Transverse colon (tissue), 4 donors: ENCODE data around the gene IFITM1.

Experiments used
- EP300 ChIP-seq: sonication (generic); formaldehyde crosslinking; IDR thresholded peaks from one replicate; pipeline ENCODE4 v1.6.1; 2017; ENCODE audit warnings: antibody characterized with exemption, low read depth
- POLR2AphosphoS5 ChIP-seq, 3 donors: sonication (generic); formaldehyde crosslinking; IDR thresholded peaks; one replicate each; pipeline ENCODE4 v1.6.1; 2016; ENCODE audit warnings: antibody characterized with exemption in 3 of 3
- TF ChIP-seq, protein P1 (sequence below), 5 experiments: fragments of 200-600 bp in 3 of 5; fragments of 450-650 bp in 2 of 5; sonication (generic) in 3 of 5; IDR thresholded peaks; 1 replicate in 2 of 5; 2 replicates in 3 of 5; pipeline ENCODE4 v1.5.1; 2016 to 2017; ENCODE audit warnings: antibody characterized with exemption in 5 of 5, inconsistent platforms in 3 of 5, mild to moderate bottlenecking in 2 of 5, moderate library complexity in 1 of 5

DNA sequence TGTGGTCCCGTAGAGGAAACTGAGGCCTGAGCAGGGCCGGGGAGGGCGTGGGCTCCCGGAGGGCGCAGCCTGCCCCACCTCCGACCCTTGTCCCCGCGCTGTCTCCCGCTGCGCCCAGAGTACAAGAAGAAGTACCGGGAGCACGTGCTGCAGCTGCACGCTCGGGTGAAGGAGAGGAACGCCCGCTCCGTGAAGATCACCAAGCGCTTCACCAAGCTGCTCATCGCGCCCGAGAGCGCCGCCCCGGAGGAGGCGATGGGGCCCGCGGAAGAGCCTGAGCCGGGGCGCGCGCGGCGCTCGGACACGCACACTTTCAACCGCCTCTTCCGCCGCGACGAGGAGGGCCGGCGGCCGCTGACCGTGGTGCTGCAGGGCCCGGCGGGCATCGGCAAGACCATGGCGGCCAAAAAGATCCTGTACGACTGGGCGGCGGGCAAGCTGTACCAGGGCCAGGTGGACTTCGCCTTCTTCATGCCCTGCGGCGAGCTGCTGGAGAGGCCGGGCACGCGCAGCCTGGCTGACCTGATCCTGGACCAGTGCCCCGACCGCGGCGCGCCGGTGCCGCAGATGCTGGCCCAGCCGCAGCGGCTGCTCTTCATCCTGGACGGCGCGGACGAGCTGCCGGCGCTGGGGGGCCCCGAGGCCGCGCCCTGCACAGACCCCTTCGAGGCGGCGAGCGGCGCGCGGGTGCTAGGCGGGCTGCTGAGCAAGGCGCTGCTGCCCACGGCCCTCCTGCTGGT lies 33.7 kb upstream of the IFITM1 start:
- TF ChIP-seq, protein P1, sequence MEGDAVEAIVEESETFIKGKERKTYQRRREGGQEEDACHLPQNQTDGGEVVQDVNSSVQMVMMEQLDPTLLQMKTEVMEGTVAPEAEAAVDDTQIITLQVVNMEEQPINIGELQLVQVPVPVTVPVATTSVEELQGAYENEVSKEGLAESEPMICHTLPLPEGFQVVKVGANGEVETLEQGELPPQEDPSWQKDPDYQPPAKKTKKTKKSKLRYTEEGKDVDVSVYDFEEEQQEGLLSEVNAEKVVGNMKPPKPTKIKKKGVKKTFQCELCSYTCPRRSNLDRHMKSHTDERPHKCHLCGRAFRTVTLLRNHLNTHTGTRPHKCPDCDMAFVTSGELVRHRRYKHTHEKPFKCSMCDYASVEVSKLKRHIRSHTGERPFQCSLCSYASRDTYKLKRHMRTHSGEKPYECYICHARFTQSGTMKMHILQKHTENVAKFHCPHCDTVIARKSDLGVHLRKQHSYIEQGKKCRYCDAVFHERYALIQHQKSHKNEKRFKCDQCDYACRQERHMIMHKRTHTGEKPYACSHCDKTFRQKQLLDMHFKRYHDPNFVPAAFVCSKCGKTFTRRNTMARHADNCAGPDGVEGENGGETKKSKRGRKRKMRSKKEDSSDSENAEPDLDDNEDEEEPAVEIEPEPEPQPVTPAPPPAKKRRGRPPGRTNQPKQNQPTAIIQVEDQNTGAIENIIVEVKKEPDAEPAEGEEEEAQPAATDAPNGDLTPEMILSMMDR (IDR thresholded peaks at IDR 0.05), result no peak
- TF ChIP-seq POLR2AphosphoS5 (IDR thresholded peaks at IDR 0.05) (peak in 1 of 3 donors; percentile 39), EP300 (no peak)
